Measurements from ENCODE around the gene DNAJC10.

DNAJC10 gene

DNA sequence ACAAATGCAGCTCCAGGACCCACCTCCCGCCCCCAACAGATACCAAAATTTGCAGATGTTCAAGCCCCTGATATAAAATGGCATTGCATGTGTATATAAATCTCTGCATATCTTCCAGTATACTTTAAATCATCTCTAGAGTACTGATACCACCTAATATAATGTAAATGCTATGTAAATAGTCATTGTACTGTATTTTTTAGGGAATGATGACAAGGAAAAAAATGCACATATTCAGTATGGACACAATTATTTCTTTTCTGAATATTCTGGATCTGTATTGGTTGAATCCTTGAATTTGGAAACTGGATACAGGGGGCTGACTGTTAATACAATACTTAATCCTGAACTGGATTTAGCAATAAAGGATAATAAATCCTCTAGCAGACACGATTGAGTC lies 82.7 kb downstream of the DNAJC10 start:
- no peak for DNase-seq

DNA sequence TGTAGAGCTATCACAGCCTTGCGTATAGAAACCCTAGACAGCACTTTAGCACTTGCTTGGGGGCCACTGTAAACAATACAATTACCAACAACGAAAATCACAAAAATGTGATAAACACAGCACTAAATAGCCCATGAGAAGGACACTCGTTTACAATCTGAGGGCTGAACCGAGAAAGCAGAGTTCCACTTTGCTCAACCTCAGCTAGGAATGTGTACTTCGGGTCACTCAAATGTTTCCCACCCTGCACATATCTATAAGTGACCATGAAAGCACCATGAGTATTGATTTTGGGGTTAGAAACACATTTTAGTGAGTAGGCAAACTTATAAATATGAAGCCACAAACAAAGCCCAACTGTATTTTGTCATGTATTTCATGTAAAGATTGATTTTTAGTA lies 88.1 kb downstream of the DNAJC10 start:
- DNase-seq, result no peak

DNA sequence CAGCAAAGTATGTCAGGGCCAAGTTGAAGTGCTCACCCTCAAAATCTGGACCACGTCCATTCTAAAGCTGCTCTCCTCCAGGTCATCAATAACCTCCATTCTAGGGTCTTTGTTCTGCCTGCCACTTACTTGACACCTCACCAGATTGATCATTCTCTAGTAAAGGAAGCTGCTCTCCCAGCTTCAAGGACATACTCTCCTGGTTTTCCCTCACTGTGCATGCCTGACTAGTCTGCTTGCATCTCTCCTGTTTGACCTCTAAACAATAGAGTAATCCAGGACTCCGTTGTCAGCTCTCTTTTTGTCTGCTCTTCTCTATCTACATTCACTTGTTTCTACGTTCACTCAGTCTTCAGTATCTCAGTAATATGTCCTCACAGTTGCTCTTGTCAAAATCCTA lies 91.3 kb downstream of the DNAJC10 start:
- no peak for DNase-seq

DNA sequence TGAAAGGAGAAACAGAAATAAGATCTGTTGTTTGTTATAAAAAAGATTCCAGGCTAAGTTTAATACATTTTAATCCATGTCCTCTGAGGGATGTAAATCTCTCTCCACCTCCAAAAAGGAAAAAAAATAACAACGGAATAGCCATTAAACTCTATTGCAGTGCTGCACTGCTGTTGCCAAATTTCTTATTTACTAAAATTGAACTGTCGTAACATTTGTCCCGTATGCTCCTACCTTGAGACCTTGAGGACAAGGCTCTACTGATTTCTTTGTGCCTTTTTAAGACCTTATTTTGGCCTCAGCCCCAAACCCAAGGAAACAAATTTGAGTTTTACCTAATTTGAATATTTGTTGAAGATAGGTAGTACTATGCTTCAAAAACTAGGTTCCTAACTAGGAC lies 94.0 kb downstream of the DNAJC10 start:
- DNase-seq, result no peak

- DNase-seq, result no peak
Observed at GRCh38 chr2:182814380-182814779, 98.3 kb downstream of the DNAJC10 start.

- DNase-seq, result no peak
Observed at GRCh38 chr2:182814804-182815203, 98.7 kb downstream of the DNAJC10 start.

GRCh38 chr2:182816866-182817265 lies 100.8 kb downstream of the DNAJC10 start:
- DNase-seq, result peak; percentile 55

DNA sequence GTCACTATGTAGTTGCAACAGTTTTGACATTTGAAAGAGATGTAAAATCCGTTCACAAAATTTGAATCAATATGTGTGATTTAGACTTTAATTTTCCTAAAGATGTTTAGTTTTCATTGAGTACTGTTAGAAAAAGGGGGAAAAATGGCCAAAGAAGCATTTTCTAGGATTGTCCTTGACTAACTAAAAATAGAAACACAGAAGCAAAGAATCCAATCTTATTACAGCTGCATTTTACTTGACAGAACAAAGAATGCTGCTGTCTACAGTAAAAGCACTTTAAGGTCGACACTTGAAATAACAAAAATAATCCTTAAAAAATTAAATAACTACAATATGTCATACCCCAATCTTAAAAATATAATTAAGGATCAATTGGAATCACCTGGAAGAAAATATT lies 101.5 kb downstream of the DNAJC10 start:
- DNase-seq, result no peak

- DNase-seq, result no peak
Observed at GRCh38 chr2:182818501-182818900, 102.4 kb downstream of the DNAJC10 start.

- no peak for DNase-seq
Observed at GRCh38 chr2:182818925-182819324, 102.9 kb downstream of the DNAJC10 start.

DNA sequence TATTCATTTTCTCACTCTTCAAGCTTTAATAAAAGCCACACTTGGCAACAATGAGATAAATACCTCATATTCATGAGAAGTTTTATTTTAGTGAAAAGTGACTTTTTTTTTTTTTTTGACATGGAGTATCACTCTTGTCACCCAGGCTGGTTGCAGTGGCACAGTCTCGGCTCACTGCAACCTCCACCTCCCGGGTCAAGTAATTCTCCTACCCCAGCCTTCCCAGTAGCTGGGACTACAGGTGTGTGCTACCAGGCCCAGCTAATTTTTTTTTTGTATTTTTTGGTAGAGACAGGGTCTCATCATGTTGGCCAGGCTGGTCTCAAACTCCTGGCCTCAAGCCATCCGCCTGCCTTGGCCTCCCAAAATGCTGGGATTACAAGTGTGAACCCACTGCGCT lies 103.4 kb downstream of the DNAJC10 start:
- no peak for DNase-seq

- no peak for DNase-seq
Observed at GRCh38 chr2:182821182-182821581, 105.1 kb downstream of the DNAJC10 start.

GRCh38 chr2:182822733-182823132 lies 106.7 kb downstream of the DNAJC10 start:
- DNase-seq, result peak; percentile 23

- no peak for DNase-seq
Observed at GRCh38 chr2:182824056-182824766, 108.2 kb downstream of the DNAJC10 start.

GRCh38 chr2:182824767-182825158 lies 108.7 kb downstream of the DNAJC10 start:
- DNase-seq, result no peak

- peak; percentile 3 for DNase-seq
Observed at GRCh38 chr2:182826064-182826463, 110.0 kb downstream of the DNAJC10 start.

GRCh38 chr2:182826496-182826895 lies 110.4 kb downstream of the DNAJC10 start:
- DNase-seq, result no peak

- no peak for DNase-seq
Observed at GRCh38 chr2:182827182-182827879, 111.3 kb downstream of the DNAJC10 start.

- DNase-seq, result peak; percentile 24
Observed at GRCh38 chr2:182831101-182831500, 115.0 kb downstream of the DNAJC10 start.

- DNase-seq, result no peak
Observed at GRCh38 chr2:182831921-182832320, 115.9 kb downstream of the DNAJC10 start.

- DNase-seq, result no peak
Observed at GRCh38 chr2:182833084-182833854, 117.2 kb downstream of the DNAJC10 start.

GRCh38 chr2:182834293-182834692 lies 118.2 kb downstream of the DNAJC10 start:
- no peak for DNase-seq

DNA sequence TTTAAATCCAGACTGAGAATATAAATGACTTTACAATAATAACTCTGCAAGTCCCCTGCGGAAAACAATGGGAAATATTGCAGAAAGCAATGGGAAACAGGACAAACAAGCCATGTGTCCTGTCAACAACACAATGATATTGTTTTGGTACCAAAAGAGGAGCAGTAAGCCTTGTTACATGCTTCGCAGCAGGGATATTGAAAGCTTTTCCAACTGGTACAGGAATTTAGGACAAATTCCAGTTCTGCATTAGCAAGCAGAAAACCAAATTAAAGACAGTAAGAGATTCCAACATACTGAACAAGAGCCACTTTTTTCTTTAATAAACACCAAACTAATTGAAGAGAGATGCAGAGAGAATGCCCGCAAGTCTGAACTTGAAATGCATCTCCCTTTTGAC lies 120.4 kb downstream of the DNAJC10 start:
- no peak for DNase-seq
